K562 (cell line): Measurements from ENCODE around the gene KCTD1. TPM values are rescaled to one million over a fixed set of nuclear protein-coding genes. Genes with fewer than 3 reads are reported as not detected.

Experiments used
- ATAC-seq: fragments of 200-7000 bp; cut with Tn5 transposase; 3 replicates; pipeline ENCODE4 v1.9.1; 2020; ENCODE audit warnings: moderate library complexity
- BruUV-seq: library from RNA; stranded (reverse); fragments of 400-500 nt; replicated peaks from 2 replicates; lab custom pipeline; 2021; lab: Mats Ljungman, UMichigan
- CTCF ChIA-PET: fragments of 300-600 bp; formaldehyde crosslinking; extraction: SDS; loops from one replicate; lab custom pipeline; 2021; ENCODE audit warnings: low intra/inter-chr PET ratio; lab: Yijun Ruan, JAX
- POLR2A ChIA-PET: fragments of 300-600, 350-650 bp; sonication (Branson Sonifier 250); formaldehyde crosslinking; extraction: SDS; loops from one replicate; lab custom pipeline; 2021; ENCODE audit warnings: antibody characterized with exemption, inconsistent platforms; lab: Yijun Ruan, JAX
- DNase-seq, 4 experiments: peaks; one replicate each; pipeline versions ENCODE4 v3.0.0 to v3.0.0-alpha.2; 2011 to 2018; ENCODE audit warnings: low spot score in 3 of 4, mixed read lengths in 3 of 4; ENCODE audit errors: extremely low read depth in 1 of 4
- FAIRE-seq: peaks from 2 replicates; lab custom pipeline; 2011; peaks lifted over from hg19 to GRCh38; lab: Jason Lieb, UNC
- H2AFZ ChIP-seq: 2 replicates; pipeline ENCODE4 v1.6.0; 2011; ENCODE audit warnings: low read depth, low read length, control low read depth, inconsistent platforms
- H3K27ac ChIP-seq: fragments of 200-600 bp; 3 replicates; pipeline ENCODE4 v1.8.0; 2011; ENCODE audit warnings: low read depth, mild to moderate bottlenecking, control low read depth, inconsistent platforms, low read length, moderate library complexity, mixed read lengths; ENCODE audit errors: extremely low read depth
- H3K27me3 ChIP-seq, 2 experiments: fragments of 300-600 bp in 1 of 2; 2 replicates in 1 of 2; 3 replicates in 1 of 2; pipeline versions ENCODE4 v1.6.0 to v1.8.0; 2011; ENCODE audit warnings: inconsistent platforms in 2 of 2, low read length in 2 of 2, mild to moderate bottlenecking in 1 of 2, mixed read lengths in 1 of 2, moderate library complexity in 1 of 2; ENCODE audit not compliant: control insufficient read depth in 2 of 2, insufficient read depth in 2 of 2
- H3K36me3 ChIP-seq: fragments of 300-600 bp; 3 replicates; pipeline ENCODE4 v1.8.0; 2011; ENCODE audit warnings: mild to moderate bottlenecking, low read length, inconsistent platforms; ENCODE audit not compliant: control insufficient read depth, insufficient read depth
- H3K4me1 ChIP-seq, 2 experiments: fragments of 200-600 bp in 1 of 2; replicated peaks in 1 of 2; 2 replicates in 1 of 2; 3 replicates in 1 of 2; pipeline versions ENCODE4 v1.5.1 to v1.8.0; 2011; ENCODE audit warnings: inconsistent platforms in 2 of 2, low read length in 2 of 2, mild to moderate bottlenecking in 1 of 2, mixed read lengths in 1 of 2, moderate library complexity in 1 of 2; ENCODE audit not compliant: control insufficient read depth in 2 of 2, insufficient read depth in 2 of 2
- H3K4me2 ChIP-seq: 2 replicates; pipeline ENCODE4 v1.6.1; 2011; ENCODE audit warnings: low read length, control low read depth, inconsistent platforms, mixed read lengths; ENCODE audit not compliant: insufficient read depth
- H3K4me3 ChIP-seq: fragments of 200-600 bp; sonication (generic), shearing (Covaris generic); 2 replicates; pipeline ENCODE4 v1.5.1; 2016; ENCODE audit warnings: control low read depth, inconsistent platforms
- H3K79me2 ChIP-seq: fragments of 200-600 bp; 3 replicates; pipeline ENCODE4 v1.8.0; 2011; ENCODE audit warnings: low read length, inconsistent platforms; ENCODE audit not compliant: control insufficient read depth, insufficient read depth
- H3K9ac ChIP-seq, 2 experiments: 2 replicates each; pipeline versions ENCODE4 v1.6.0 to v1.6.1; 2011; ENCODE audit warnings: low read depth in 2 of 2, low read length in 2 of 2, control low read depth in 1 of 2, inconsistent platforms in 1 of 2, mild to moderate bottlenecking in 1 of 2, mixed read lengths in 1 of 2; ENCODE audit not compliant: insufficient read depth in 1 of 2
- H3K9me1 ChIP-seq: one replicate; pipeline ENCODE4 v1.6.0; 2011; ENCODE audit warnings: inconsistent platforms, mild to moderate bottlenecking, low read length, moderate library complexity; ENCODE audit not compliant: control insufficient read depth, insufficient read depth
- H3K9me3 ChIP-seq: replicated peaks from 2 replicates; pipeline ENCODE4 v1.5.1; 2011; ENCODE audit warnings: low read depth, low read length, inconsistent platforms; ENCODE audit not compliant: control insufficient read depth, insufficient read depth
- H4K20me1 ChIP-seq: replicated peaks from 2 replicates; pipeline ENCODE4 v1.6.1; 2011; ENCODE audit warnings: low read length, inconsistent platforms, mixed read lengths; ENCODE audit not compliant: control insufficient read depth, insufficient read depth
- ATF1 ChIP-seq, 2 experiments: fragments of 450-650 bp in 1 of 2; IDR thresholded peaks; 2 replicates each; pipeline ENCODE4 v1.6.1; 2016; ENCODE audit warnings: missing compliant biosample characterization in 1 of 2, missing genetic modification characterization in 1 of 2
- FOXK1 ChIP-seq: sonication (generic); formaldehyde crosslinking; IDR thresholded peaks from 2 replicates; pipeline ENCODE4 v1.8.0; 2022; ENCODE audit warnings: missing genetic modification reagents, mild to moderate bottlenecking, borderline replicate concordance
- NCOR1 ChIP-seq: fragments of 450-650 bp; IDR thresholded peaks from 2 replicates; pipeline ENCODE4 v1.6.1; 2016; ENCODE audit warnings: mild to moderate bottlenecking, moderate library complexity
- RBM15 ChIP-seq: fragments of 200-400 bp; formaldehyde crosslinking; IDR thresholded peaks from 2 replicates; pipeline ENCODE4 v1.6.1; 2018; ENCODE audit warnings: mild to moderate bottlenecking, low read length, moderate library complexity; ENCODE audit not compliant: insufficient read depth
- SMARCA5 ChIP-seq: fragments of 450-650 bp; IDR thresholded peaks from 2 replicates; pipeline ENCODE4 v1.6.1; 2016
- ZNF263 ChIP-seq: sonication (generic); formaldehyde crosslinking; IDR thresholded peaks from 2 replicates; pipeline ENCODE4 v1.8.0; 2022; ENCODE audit warnings: mild to moderate bottlenecking, missing genetic modification reagents, borderline replicate concordance
- ZNF41 ChIP-seq: fragments of 250-450 bp; sonication (Bioruptor Pico); conservative IDR thresholded peaks from 2 replicates; pipeline ENCODE4 v1.4.0; 2020; ENCODE audit warnings: mild to moderate bottlenecking
- ZNF830 ChIP-seq: fragments of 250-450 bp; sonication (Bioruptor Pico); IDR thresholded peaks from 2 replicates; pipeline ENCODE4 v1.5.0; 2021; ENCODE audit warnings: mild to moderate bottlenecking
- WGBS: fragments of 100-300 bp; shearing (Covaris generic); methylation state at CpG from one replicate; pipeline ENCODE4 v1.1.6; 2016; ENCODE audit warnings: low coverage, mixed read lengths; ENCODE audit not compliant: insufficient coverage; ENCODE audit errors: missing lambda C conversion rate; 5-methylcytosine and 5-hydroxymethylcytosine counted together
- in situ Hi-C: fragments of 300-500 bp; cut with MboI; formaldehyde crosslinking; loops from 4 replicates; pipeline ENCODE4 v1.15.0; 2018; ENCODE audit warnings: inconsistent platforms, mixed read lengths
- intact Hi-C: fragments of 100-400 bp; cut with micrococcal nuclease; formaldehyde crosslinking; loops from 2 replicates; pipeline ENCODE4 v1.14.2; 2022
- polyA plus RNA-seq, 8 experiments: library from polyadenylated mRNA; depleted of rRNA in 4 of 8; stranded (reverse) in 5 of 8; unstranded in 3 of 8; fragments of >200 nt; fragmentation: Nextera tagmentation in 2 of 8; fragmentation: Illumina TruSeq in 1 of 8; extraction: Ambion mirVana in 2 of 8; extraction: Trizol in 1 of 8; gene quantifications; 2 replicates each; pipeline versions ENCODE4 v1.2.1 to v1.2.3, GENCODE V29; 2011 to 2014; ENCODE audit warnings: inconsistent platforms in 1 of 8, missing spikeins in 1 of 8
- total RNA-seq, 7 experiments: library from RNA; depleted of rRNA in 6 of 7; stranded (reverse); fragments of >200 nt in 6 of 7; fragmentation: Illumina TruSeq in 2 of 7; extraction: Trizol in 2 of 7; gene quantifications; 2 replicates each; pipeline versions ENCODE4 v1.2.1 to v1.2.3, GENCODE V29; 2011 to 2021; ENCODE audit warnings: low replicate concordance in 1 of 7
- TF ChIP-seq, protein P1 (sequence below): fragments of 450-650 bp; IDR thresholded peaks from 2 replicates; pipeline ENCODE4 v1.7.1; 2018; ENCODE audit warnings: mild to moderate bottlenecking, low read depth; ENCODE audit not compliant: partially characterized antibody
- TF ChIP-seq, protein P2 (sequence below): fragments of 250-450 bp; sonication (Bioruptor Pico); IDR thresholded peaks from 2 replicates; pipeline ENCODE4 v1.8.0; 2022; ENCODE audit warnings: moderate library complexity, mild to moderate bottlenecking, inconsistent platforms
- TF ChIP-seq, protein P3 (sequence below): sonication (generic); formaldehyde crosslinking; IDR thresholded peaks from 2 replicates; pipeline ENCODE4 v1.8.0; 2022; ENCODE audit warnings: mild to moderate bottlenecking, missing genetic modification reagents, borderline replicate concordance
- TF ChIP-seq, protein P4 (sequence below): fragments of 450-650 bp; IDR thresholded peaks from 2 replicates; pipeline ENCODE4 v1.7.0; 2016; ENCODE audit warnings: borderline replicate concordance

Gene KCTD1
- total and polyA plus RNA-seq, 9 of the 15 experiments (the other 6 are each of a cell fraction or from before 2014, with no cell fraction given): not detected

DNA sequence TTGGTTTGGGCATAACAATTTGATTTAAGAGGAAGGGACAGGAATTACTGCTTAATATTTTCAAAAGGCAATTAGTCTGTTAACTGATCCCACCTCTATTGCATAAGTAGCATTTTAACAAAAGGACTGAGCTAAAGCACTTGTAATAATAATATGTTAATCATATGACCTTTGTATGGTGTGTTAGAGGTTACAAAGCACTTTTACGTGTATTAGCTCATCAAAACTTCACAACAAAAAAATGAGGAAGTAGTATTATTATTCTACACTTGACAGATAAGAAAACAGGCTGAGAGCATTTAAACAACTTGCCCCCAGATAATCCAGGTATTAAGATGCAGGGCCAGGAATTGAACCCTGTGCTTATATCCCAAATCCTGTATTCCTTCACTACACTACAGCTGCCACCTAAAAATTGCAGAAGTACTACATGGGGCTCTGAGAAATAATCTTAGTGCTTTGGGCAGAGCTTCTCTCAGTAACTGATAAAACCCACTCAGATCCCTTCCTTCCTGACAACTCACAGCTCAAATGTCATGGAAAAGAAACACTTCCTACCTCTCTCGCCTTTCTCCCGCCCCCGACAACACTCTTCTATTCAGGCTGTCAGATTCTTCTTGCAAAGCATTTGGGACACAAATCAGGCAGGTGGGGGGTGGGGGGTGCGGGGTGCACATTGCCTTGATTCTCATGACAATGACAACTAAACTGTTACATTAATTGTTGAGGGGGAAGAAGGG lies 20.7 kb upstream of the KCTD1 start (continued):
- TF ChIP-seq ZNF830 (no peak), NCOR1 (no peak), ZNF41 (CRISPR knock-in tag) (no peak), ATF1 (CRISPR knock-in tag; IDR thresholded peaks at IDR 0.05) (no peak), ATF1 (tag; IDR thresholded peaks at IDR 0.05) (no peak), RBM15 (no peak)
- TF ChIP-seq, protein P1, sequence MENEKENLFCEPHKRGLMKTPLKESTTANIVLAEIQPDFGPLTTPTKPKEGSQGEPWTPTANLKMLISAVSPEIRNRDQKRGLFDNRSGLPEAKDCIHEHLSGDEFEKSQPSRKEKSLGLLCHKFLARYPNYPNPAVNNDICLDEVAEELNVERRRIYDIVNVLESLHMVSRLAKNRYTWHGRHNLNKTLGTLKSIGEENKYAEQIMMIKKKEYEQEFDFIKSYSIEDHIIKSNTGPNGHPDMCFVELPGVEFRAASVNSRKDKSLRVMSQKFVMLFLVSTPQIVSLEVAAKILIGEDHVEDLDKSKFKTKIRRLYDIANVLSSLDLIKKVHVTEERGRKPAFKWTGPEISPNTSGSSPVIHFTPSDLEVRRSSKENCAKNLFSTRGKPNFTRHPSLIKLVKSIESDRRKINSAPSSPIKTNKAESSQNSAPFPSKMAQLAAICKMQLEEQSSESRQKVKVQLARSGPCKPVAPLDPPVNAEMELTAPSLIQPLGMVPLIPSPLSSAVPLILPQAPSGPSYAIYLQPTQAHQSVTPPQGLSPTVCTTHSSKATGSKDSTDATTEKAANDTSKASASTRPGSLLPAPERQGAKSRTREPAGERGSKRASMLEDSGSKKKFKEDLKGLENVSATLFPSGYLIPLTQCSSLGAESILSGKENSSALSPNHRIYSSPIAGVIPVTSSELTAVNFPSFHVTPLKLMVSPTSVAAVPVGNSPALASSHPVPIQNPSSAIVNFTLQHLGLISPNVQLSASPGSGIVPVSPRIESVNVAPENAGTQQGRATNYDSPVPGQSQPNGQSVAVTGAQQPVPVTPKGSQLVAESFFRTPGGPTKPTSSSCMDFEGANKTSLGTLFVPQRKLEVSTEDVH: no peak

DNA sequence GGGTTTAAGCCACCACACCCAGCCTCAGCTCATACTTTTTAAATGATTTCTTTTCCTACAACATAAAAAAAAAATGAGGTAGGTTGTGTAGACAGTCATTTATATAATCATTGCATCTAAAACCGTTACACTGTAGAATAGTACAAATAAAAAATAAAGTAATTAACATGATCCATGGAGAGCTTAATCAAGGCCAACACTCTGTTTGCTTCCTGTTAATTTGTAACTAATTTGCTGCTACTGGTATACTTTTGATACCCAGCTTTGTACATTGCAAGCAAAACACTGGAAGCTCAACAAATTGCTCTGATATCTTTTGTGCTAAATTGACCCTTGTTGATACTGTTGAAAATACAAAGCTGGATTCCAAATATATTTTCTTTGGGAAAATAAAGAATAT lies 20.2 kb upstream of the KCTD1 start:
- H3K79me2 ChIP-seq: no peaks in the 10 kb centered on the region
- CTCF ChIA-PET: no interaction called here
- H4K20me1 ChIP-seq: no peaks in the 10 kb centered on the region
- no TSS peak for BruUV-seq
- no peaks in the 10 kb centered on the region for H3K36me3 ChIP-seq
- POLR2A ChIA-PET: no interaction called here
- no peaks in the 10 kb centered on the region for H3K9me1 ChIP-seq
- WGBS: 0% methylated on average over 1 of the region's 1 CpG
- H3K4me2 ChIP-seq: no peak overlapping the region
- intact Hi-C loops: no loop called here
- H3K27ac ChIP-seq: no peak overlapping the region
- H3K27me3 ChIP-seq: no peaks in the 10 kb centered on the region
- H3K4me1 ChIP-seq: no peaks in the 10 kb centered on the region
- H3K9ac ChIP-seq: no peak overlapping the region
- H2AFZ ChIP-seq: no peak overlapping the region
- in situ Hi-C loops: no loop called here
- DNase-seq (no peak), ATAC-seq (no peak), FAIRE-seq (no peak)
- no peak overlapping the region for H3K4me3 ChIP-seq
- H3K9me3 ChIP-seq: no peaks in the 10 kb centered on the region
- TF ChIP-seq, protein P2, sequence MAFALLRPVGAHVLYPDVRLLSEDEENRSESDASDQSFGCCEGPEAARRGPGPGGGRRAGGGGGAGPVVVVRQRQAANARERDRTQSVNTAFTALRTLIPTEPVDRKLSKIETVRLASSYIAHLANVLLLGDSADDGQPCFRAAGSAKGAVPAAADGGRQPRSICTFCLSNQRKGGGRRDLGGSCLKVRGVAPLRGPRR: no peak
- TF ChIP-seq FOXK1 (CRISPR knock-in tag) (no peak), ZNF263 (CRISPR knock-in tag) (no peak), SMARCA5 (no peak)
- TF ChIP-seq, protein P3, sequence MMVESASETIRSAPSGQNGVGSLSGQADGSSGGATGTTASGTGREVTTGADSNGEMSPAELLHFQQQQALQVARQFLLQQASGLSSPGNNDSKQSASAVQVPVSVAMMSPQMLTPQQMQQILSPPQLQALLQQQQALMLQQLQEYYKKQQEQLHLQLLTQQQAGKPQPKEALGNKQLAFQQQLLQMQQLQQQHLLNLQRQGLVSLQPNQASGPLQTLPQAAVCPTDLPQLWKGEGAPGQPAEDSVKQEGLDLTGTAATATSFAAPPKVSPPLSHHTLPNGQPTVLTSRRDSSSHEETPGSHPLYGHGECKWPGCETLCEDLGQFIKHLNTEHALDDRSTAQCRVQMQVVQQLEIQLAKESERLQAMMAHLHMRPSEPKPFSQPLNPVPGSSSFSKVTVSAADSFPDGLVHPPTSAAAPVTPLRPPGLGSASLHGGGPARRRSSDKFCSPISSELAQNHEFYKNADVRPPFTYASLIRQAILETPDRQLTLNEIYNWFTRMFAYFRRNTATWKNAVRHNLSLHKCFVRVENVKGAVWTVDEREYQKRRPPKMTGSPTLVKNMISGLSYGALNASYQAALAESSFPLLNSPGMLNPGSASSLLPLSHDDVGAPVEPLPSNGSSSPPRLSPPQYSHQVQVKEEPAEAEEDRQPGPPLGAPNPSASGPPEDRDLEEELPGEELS: no peak
- TF ChIP-seq, protein P4, sequence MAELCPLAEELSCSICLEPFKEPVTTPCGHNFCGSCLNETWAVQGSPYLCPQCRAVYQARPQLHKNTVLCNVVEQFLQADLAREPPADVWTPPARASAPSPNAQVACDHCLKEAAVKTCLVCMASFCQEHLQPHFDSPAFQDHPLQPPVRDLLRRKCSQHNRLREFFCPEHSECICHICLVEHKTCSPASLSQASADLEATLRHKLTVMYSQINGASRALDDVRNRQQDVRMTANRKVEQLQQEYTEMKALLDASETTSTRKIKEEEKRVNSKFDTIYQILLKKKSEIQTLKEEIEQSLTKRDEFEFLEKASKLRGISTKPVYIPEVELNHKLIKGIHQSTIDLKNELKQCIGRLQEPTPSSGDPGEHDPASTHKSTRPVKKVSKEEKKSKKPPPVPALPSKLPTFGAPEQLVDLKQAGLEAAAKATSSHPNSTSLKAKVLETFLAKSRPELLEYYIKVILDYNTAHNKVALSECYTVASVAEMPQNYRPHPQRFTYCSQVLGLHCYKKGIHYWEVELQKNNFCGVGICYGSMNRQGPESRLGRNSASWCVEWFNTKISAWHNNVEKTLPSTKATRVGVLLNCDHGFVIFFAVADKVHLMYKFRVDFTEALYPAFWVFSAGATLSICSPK: no peak
